Activated CD4-positive, CD25-positive, alpha-beta regulatory T cell treated with anti-CD3 and anti-CD28 coated beads, Interleukin-2, amount 50 U/mL, for 24 hours (primary cell): ENCODE data around the gene FADS3.

ENCODE experiments used
- ATAC-seq, 2 donors: fragments of 150-1000 bp; cut with Tn5 transposase; one replicate each; pipeline ENCODE4 v1.10.0; 2021; ENCODE audit warnings: mild to moderate bottlenecking in 1 of 2, moderate library complexity in 1 of 2

FADS3 gene

DNA sequence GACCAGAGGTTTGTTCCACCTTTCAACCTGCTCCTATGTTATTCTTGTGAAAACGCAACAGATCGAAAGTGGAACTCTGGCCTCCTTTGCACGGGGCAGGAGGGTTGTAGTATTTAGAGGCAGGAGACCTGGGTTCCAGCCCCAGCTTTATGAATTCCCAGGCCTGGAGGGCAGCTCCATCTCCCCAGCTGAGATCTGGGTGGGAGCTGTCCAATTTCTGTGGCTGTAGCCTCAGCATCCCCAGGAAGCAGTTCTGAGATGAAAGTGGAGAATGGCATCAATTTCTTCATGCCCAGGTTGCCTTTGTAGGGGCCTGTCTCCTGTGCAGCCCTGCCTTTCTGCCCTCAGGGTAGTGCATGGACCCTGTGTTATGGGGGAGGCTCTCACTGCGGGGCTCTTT, 59.1 kb downstream of the FADS3 start:
- ATAC-seq: no peak

DNA sequence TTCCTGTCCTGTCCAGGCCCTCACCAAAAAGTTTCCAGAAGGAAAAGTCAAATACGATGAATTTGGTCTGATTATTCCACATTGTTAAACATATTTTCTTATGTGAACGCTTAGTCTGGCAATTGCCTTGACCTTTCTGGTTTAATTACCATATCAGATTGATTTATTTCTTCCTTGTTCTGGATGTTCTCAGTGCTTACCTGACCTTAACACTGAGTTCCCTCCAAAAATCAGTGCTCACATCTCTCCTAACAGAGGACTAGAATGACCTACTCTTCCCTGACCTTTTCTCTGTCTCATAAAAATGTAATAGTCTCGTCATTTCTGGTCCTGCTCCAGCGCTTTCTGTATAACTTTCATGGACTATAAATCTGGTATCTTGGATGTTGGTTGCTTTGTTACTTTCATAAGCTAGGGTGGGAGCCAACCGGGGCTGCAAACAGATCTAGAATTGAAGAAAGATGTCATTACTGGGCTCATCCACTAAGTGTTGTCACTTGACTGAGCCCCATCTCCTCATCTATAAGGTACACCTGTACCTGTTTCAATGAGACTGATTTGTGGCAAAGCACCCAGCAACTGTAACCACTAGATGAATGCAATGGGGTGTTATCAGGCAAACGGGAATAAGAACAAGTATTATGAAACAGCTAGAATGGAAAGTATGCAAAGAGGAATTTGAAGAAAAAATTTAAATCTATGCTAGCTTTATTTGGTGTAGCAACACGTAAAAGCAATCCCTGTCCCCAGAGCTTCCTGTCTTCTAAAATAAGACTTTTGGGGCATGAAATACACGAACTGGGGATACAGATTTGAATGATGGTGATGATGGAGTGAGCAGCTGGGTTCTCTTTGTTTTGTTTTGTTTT, 60.9 kb downstream of the FADS3 start:
- no peak for ATAC-seq

DNA sequence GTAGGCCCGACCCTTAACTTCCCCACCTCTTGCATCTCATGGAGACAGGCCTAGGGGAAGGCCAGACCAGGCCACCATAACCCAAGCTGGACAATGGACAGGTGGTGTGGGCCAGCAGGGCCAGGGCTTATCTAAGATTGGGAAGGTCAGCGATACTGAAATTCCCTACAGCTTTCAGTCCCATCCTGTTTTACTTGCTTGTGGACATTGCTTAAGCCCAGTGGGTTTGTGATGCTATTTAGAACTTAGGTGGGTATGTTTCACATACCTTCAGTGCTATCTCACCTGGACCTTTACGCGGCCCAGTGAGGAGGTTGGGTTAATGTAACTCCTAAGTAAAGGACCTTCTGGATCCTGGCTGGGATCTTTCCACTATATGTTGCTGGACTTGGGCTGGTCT, 61.5 kb downstream of the FADS3 start:
- no peak for ATAC-seq

DNA sequence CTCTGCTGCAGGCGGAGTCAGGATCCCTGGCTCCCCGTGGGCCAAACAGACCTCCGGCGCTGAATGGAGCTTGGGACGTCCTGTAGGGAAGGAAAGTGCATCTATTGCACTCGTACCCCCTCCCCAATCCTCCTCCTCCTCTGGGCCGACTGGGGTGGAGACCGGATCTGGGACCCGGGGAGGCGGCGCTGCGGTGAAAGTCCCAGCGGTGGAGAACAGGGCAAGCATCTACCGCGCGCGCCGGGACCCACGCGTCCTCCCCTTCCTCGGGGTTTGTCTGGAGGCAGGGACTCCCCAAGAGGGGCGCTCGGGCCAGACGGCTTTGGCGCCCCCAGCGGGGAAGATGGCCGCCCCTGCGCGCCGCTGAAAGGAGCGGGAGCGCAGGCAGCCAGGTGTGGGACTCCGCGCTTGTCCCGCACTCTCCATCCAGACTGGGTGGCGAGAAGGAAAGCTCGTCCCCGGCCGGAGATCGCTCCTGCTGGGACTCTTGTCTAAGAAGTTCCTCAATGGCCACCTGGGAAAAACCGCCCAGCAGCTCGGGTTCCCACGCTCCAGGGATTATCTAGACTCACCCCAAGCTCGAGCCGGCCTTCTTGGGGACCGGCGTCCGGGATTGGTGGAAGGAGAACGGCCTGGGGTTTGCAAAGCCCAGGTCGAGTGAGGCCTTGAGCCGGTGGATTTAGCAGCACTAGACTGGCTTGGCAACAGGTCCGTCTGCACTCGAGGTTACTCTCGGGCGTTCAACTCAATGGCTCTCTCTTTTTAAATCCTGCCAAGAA, 62.5 kb downstream of the FADS3 start:
- ATAC-seq: peak in 1 of 2 donors; percentile 10

DNA sequence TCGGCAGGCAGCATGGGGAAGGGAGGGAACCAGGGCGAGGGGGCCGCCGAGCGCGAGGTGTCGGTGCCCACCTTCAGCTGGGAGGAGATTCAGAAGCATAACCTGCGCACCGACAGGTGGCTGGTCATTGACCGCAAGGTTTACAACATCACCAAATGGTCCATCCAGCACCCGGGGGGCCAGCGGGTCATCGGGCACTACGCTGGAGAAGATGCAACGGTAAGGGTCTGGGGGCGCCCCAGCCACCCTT, 63.0 kb downstream of the FADS3 start:
- ATAC-seq: no peak

DNA sequence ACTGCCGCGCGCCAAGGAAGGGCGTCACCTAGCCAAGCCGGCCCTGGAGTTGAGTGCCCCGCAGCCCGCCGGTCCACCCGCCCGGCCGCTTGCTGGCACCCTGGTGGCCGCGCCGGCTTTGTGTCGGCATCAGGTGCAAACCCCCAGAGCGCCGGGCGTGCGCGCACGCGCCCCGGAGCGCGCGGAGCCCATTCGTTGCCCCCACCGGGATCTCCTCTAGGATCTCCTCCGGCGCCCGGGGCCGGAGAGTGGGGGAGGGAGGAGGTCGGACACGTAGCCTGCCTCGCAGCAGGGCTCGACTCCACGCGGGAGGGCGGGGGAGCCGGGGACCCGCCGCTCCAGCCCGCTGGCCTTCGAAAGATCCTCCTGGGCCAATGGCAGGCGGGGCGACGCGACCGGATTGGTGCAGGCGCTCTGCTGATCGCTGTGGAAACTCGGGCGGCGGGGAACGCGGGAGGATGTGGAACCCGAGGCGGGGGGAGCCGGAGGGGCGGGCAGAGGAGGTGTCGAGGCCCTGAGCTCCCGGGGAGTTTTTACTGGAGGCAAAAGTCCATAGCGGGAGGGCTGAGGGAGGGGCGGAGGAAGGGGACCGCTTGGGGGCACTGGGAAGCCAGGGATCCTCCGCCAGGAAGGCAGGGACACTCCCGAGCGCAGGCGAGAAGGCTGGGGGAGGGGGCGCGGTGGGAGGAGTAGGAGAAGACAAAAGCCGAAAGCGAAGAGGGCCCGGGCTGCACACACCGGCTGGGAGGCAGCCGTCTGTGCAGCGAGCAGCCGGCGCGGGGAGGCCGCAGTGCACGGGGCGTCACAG, 63.6 kb downstream of the FADS3 start, which contains the start of gene FADS2:
Gene FADS2, plus strand, starts transcription at position 730 of the 808 bp plus-strand sequence. CDS start 91 bp downstream, outside the sequence.
- ATAC-seq: peak; percentile 51 to 57

DNA sequence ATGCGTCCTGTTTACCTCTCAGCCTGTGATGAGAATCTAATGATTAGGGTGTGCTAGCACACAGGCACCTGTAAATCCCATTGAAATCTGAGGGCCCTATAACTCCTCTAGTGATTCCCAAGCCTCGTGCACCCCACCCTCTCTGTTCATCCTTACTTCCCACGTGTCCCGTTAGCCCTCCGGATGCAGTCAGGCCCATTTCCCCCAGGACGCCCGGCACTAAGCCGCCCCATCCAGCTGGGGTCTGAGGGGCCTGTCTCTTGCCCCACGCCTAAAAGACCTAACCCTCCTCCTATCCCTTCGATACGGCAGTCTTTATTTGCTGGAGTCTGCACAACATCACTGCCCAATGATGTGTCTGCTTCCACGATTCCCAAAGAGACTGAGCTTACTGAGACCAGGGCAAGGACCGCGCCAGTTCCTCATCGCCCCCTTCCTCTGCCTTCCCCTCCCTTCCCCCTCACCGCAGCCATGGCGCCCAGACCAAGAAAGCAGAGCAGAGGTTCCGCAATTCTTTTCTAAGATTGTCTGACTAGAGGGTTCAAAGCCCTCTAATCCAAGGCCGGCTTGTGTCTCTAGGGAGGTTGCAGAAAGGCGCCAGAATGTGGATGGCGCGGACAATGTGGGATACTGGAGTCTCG, 64.3 kb downstream of the FADS3 start:
- ATAC-seq: no peak
